Colon (tissue), 2 donors: ENCODE measurements around the gene KLF3.

Experiments
- FAIRE-seq: peaks from 2 replicates; lab custom pipeline; 2012; peaks lifted over from hg19 to GRCh38; lab: Jason Lieb, UNC
- donor health status: control.
- donor health status: control.

The KLF3 gene

GRCh38 chr4:38656111-38656510, 7.9 kb upstream of the KLF3 start:
- FAIRE-seq, result no peak

- no peak for FAIRE-seq
These were observed 4.7 kb upstream of the KLF3 start for GRCh38 chr4:38659346-38659745.

- FAIRE-seq, result no peak
These were observed 3.2 kb upstream of the KLF3 start for GRCh38 chr4:38660838-38661237.

- FAIRE-seq, result no peak
These were observed 2.6 kb upstream of the KLF3 start for GRCh38 chr4:38661371-38661770.

GRCh38 chr4:38662522-38663089, 1.4 kb upstream of the KLF3 start:
- no peak for FAIRE-seq

- no peak for FAIRE-seq
These were observed 754 bp upstream of the KLF3 start for GRCh38 chr4:38663090-38663800.

- no peak for FAIRE-seq
These were observed 855 bp downstream of the KLF3 start for GRCh38 chr4:38664706-38665401.

- FAIRE-seq, result no peak
These were observed 1.8 kb downstream of the KLF3 start for GRCh38 chr4:38665551-38666411.

- FAIRE-seq, result no peak
These were observed 2.7 kb downstream of the KLF3 start for GRCh38 chr4:38666766-38667084.

GRCh38 chr4:38667085-38667893, 3.3 kb downstream of the KLF3 start:
- FAIRE-seq, result peak; percentile 95

- no peak for FAIRE-seq
These were observed 4.4 kb downstream of the KLF3 start for GRCh38 chr4:38668203-38668971.

GRCh38 chr4:38669208-38669607, 5.2 kb downstream of the KLF3 start:
- no peak for FAIRE-seq

GRCh38 chr4:38670109-38670901, 6.3 kb downstream of the KLF3 start:
- FAIRE-seq, result no peak

- no peak for FAIRE-seq
These were observed 7.1 kb downstream of the KLF3 start for GRCh38 chr4:38670939-38671591.

- no peak for FAIRE-seq
These were observed 7.6 kb downstream of the KLF3 start for GRCh38 chr4:38671592-38671940.

GRCh38 chr4:38672074-38672396, 8.0 kb downstream of the KLF3 start:
- no peak for FAIRE-seq

GRCh38 chr4:38672397-38673129, 8.6 kb downstream of the KLF3 start:
- FAIRE-seq, result no peak

GRCh38 chr4:38673130-38673978, 9.4 kb downstream of the KLF3 start:
- no peak for FAIRE-seq
